ENCODE results near the gene RABEP2. TPM values are rescaled to one million over a fixed set of nuclear protein-coding genes. Genes with fewer than 3 reads are reported as not detected.

The RABEP2 gene
- total RNA-seq, 1 experiment from 2014 or later, result 48.5 TPM

Other genes starting within 250 kb of the RABEP2 start
- gene EIF3C, start 213.8 kb downstream of the RABEP2 start, total RNA-seq (2021), result 728 and 782 TPM in 2 replicates
- 6.1 and 8.5 TPM in 2 replicates for gene NPIPB9, start 173.5 kb downstream of the RABEP2 start, total RNA-seq (2021)
- 298 and 356 TPM in 2 replicates for gene ATXN2L, start 102.2 kb downstream of the RABEP2 start, total RNA-seq (2021)
- gene TUFM, start 78.9 kb downstream of the RABEP2 start, total RNA-seq (2021), result 342 and 448 TPM in 2 replicates
- 105 and 110 TPM in 2 replicates for gene SH2B1, start 61.4 kb downstream of the RABEP2 start, total RNA-seq (2021)
- 8.3 and 10.7 TPM in 2 replicates for gene ATP2A1, start 46.8 kb downstream of the RABEP2 start, total RNA-seq (2021)
- gene CD19, start 6.7 kb upstream of the RABEP2 start, total RNA-seq (2021), result not detected in 2 replicates
- 72.3 and 73.0 TPM in 2 replicates for gene NFATC2IP, start 25.7 kb upstream of the RABEP2 start, total RNA-seq (2021)
- gene SPNS1, start 49.5 kb upstream of the RABEP2 start, total RNA-seq (2021), result 72.0 and 96.2 TPM in 2 replicates
- 12.4 and 13.0 TPM in 2 replicates for gene LAT, start 59.8 kb upstream of the RABEP2 start, total RNA-seq (2021)

Measured in PC-9 (cell line).